ENCODE measurements around the gene RNF10. TPM values are rescaled to one million over a fixed set of nuclear protein-coding genes. Genes with fewer than 3 reads are reported as not detected.
"Not testable (repeated sequence)": the region's sequence is repeated elsewhere in the genome, so short reads cannot be mapped to it uniquely, and the experiment has no call there.

RNF10 gene
- polyA plus RNA-seq, 3 donors, result 188 to 227 (median 198) TPM

- no peak for DNase-seq
Observed at GRCh38 chr12:120508537-120508936, 25.6 kb upstream of the RNF10 start.

- no peak for DNase-seq
Observed at GRCh38 chr12:120514002-120514401, 20.2 kb upstream of the RNF10 start.

- no peak for DNase-seq
Observed at GRCh38 chr12:120515496-120515895, 18.7 kb upstream of the RNF10 start.

- not testable (repeated sequence) for DNase-seq
Observed at GRCh38 chr12:120519324-120519723, 14.8 kb upstream of the RNF10 start.

GRCh38 chr12:120522568-120522967, 11.6 kb upstream of the RNF10 start:
- DNase-seq, result no peak

- peak; percentile 95 for DNase-seq
Observed at GRCh38 chr12:120528861-120529525, 5.2 kb upstream of the RNF10 start, which contains the start of gene COQ5. TSS of gene COQ5 (minus strand) at chr12:120529158. CDS start at chr12:120529141, 17 bp downstream.

GRCh38 chr12:120529641-120530417, 4.3 kb upstream of the RNF10 start:
- DNase-seq, result peak; percentile 62

- DNase-seq, result not testable (repeated sequence)
Observed at GRCh38 chr12:120530418-120530761, 3.8 kb upstream of the RNF10 start.

- no peak for DNase-seq
Observed at GRCh38 chr12:120532701-120533238, 1.4 kb upstream of the RNF10 start.

- peak; percentile 48 for DNase-seq
Observed at GRCh38 chr12:120534703-120535655, 823 bp downstream of the RNF10 start.

GRCh38 chr12:120536064-120536791, 2.1 kb downstream of the RNF10 start:
- no peak for DNase-seq

- no peak for DNase-seq
Observed at GRCh38 chr12:120537856-120538220, 3.7 kb downstream of the RNF10 start.

- DNase-seq, result no peak
Observed at GRCh38 chr12:120538281-120539156, 4.4 kb downstream of the RNF10 start.

- no peak for DNase-seq
Observed at GRCh38 chr12:120539303-120539702, 5.1 kb downstream of the RNF10 start.

- DNase-seq, result no peak
Observed at GRCh38 chr12:120540445-120540844, 6.3 kb downstream of the RNF10 start.

- no peak for DNase-seq
Observed at GRCh38 chr12:120542166-120542565, 8.0 kb downstream of the RNF10 start.

- DNase-seq, result no peak
Observed at GRCh38 chr12:120544691-120545090, 10.5 kb downstream of the RNF10 start.

GRCh38 chr12:120546050-120546386, 11.9 kb downstream of the RNF10 start:
- DNase-seq, result no peak

- no peak for DNase-seq
Observed at GRCh38 chr12:120554678-120555077, 20.5 kb downstream of the RNF10 start.

GRCh38 chr12:120557589-120557988, 23.4 kb downstream of the RNF10 start:
- no peak for DNase-seq

All from renal pelvis (tissue), 4 donors.